Measurements from ENCODE around the gene DCAF8L2.

- no peak for TF ChIP-seq CTCF (IDR thresholded peaks at IDR 0.05)
- TF ChIP-seq POLR2AphosphoS5 (IDR thresholded peaks at IDR 0.05): no peak
- TF ChIP-seq POLR2A (IDR thresholded peaks at IDR 0.05): no peak
- TF ChIP-seq EP300 (IDR thresholded peaks at IDR 0.05): no peak
These were observed 145.8 kb downstream of the DCAF8L2 start for GRCh38 chrX:27735914-27736313.
